B cell (primary cell): ENCODE results near the gene ZBTB43.

Experiments used
- CTCF ChIP-seq: fragments of 200-600 bp; IDR thresholded peaks from one replicate; pipeline ENCODE4 v1.8.0; 2022; ENCODE audit warnings: antibody characterized with exemption, mild to moderate bottlenecking
- EZH2 ChIP-seq: IDR thresholded peaks from 2 replicates; pipeline ENCODE4 v1.6.1; 2012; ENCODE audit warnings: borderline replicate concordance, low read depth, mild to moderate bottlenecking, moderate library complexity, low read length; ENCODE audit not compliant: insufficient read depth, poor library complexity, severe bottlenecking

GRCh38 chr9:126756238-126756637 is 48.6 kb upstream of the ZBTB43 start:
- TF ChIP-seq CTCF: no peak
- TF ChIP-seq EZH2: no peak
